TTC549 (cell line): ENCODE results near the gene PCDHGB4.
A peak's percentile ranks its signal among the peaks of the same experiment; 100 is the strongest.
"Not testable (repeated sequence)": the region's sequence is repeated elsewhere in the genome, so short reads cannot be mapped to it uniquely, and the experiment has no call there.

Experiments used
- FAIRE-seq: peaks from 2 replicates; lab custom pipeline; 2012; peaks lifted over from hg19 to GRCh38; lab: Jason Lieb, UNC

The PCDHGB4 gene

GRCh38 chr5:141398608-141399007, 11.1 kb downstream of the PCDHGB4 start:
- FAIRE-seq, result no peak

GRCh38 chr5:141399555-141400258, 12.2 kb downstream of the PCDHGB4 start:
- no peak for FAIRE-seq

GRCh38 chr5:141402553-141403243, 15.2 kb downstream of the PCDHGB4 start, which contains the start of gene PCDHGA9:
Gene PCDHGA9, plus strand, starts transcription at chr5:141402778. Its CDS starts 175 bp downstream, at chr5:141402953.
- no peak for FAIRE-seq

GRCh38 chr5:141403387-141403786, 15.9 kb downstream of the PCDHGB4 start:
- no peak for FAIRE-seq

GRCh38 chr5:141407790-141408505, 20.4 kb downstream of the PCDHGB4 start, which contains the start of gene PCDHGB6:
Gene PCDHGB6, plus strand, starts transcription at chr5:141408021. Its CDS starts 182 bp downstream, at chr5:141408203.
- FAIRE-seq, result not testable (repeated sequence)

- no peak for FAIRE-seq
These were observed 22.3 kb downstream of the PCDHGB4 start for GRCh38 chr5:141409598-141410306.

GRCh38 chr5:141411575-141411974, 24.1 kb downstream of the PCDHGB4 start:
- no peak for FAIRE-seq

GRCh38 chr5:141412854-141413539, 25.5 kb downstream of the PCDHGB4 start, which contains the start of gene PCDHGA10:
Gene PCDHGA10, plus strand, starts transcription at chr5:141412987. Its CDS starts 189 bp downstream, at chr5:141413176.
- FAIRE-seq, result no peak

GRCh38 chr5:141413540-141414069, 26.1 kb downstream of the PCDHGB4 start:
- no peak for FAIRE-seq

GRCh38 chr5:141414548-141415274, 27.2 kb downstream of the PCDHGB4 start:
- FAIRE-seq, result not testable (repeated sequence)

- FAIRE-seq, result not testable (repeated sequence)
These were observed 27.7 kb downstream of the PCDHGB4 start for GRCh38 chr5:141415275-141415618.

- FAIRE-seq, result peak; percentile 63
These were observed 30.1 kb downstream of the PCDHGB4 start, which contains the start of gene PCDHGB7 for GRCh38 chr5:141417494-141418172. Gene PCDHGB7, plus strand, starts transcription at chr5:141417677. Its CDS starts 183 bp downstream, at chr5:141417860.

GRCh38 chr5:141419074-141419880, 31.8 kb downstream of the PCDHGB4 start:
- no peak for FAIRE-seq

GRCh38 chr5:141420855-141421488, 33.5 kb downstream of the PCDHGB4 start, which contains the start of gene PCDHGA11:
Gene PCDHGA11, plus strand, starts transcription at chr5:141421051. Its CDS starts 177 bp downstream, at chr5:141421228.
- no peak for FAIRE-seq

GRCh38 chr5:141421489-141421855, 34.0 kb downstream of the PCDHGB4 start:
- no peak for FAIRE-seq

- FAIRE-seq, result no peak
These were observed 35.3 kb downstream of the PCDHGB4 start for GRCh38 chr5:141422742-141423291.

GRCh38 chr5:141427783-141428426, 40.4 kb downstream of the PCDHGB4 start:
- no peak for FAIRE-seq
